Daoy (cell line): Measurements from ENCODE around the gene TMEM238. TPM values are rescaled to one million over a fixed set of nuclear protein-coding genes. Genes with fewer than 3 reads are reported as not detected.
A peak's percentile ranks its signal among the peaks of the same experiment; 100 is the strongest.
"Not testable (repeated sequence)": the region's sequence is repeated elsewhere in the genome, so short reads cannot be mapped to it uniquely, and the experiment has no call there.

ENCODE experiments used
- DNase-seq: peaks from one replicate; pipeline ENCODE4 v3.0.0-alpha.2; 2015; ENCODE audit warnings: low read depth
- total RNA-seq: library from RNA; depleted of rRNA; stranded (reverse); fragments of >200 nt; shearing (Covaris generic); gene quantifications from 2 replicates; pipeline ENCODE4 v1.2.3, GENCODE V29; 2014; rRNA removed

TMEM238 gene
- total RNA-seq, 1 experiment from 2014 or later, result 3.9 TPM

DNA sequence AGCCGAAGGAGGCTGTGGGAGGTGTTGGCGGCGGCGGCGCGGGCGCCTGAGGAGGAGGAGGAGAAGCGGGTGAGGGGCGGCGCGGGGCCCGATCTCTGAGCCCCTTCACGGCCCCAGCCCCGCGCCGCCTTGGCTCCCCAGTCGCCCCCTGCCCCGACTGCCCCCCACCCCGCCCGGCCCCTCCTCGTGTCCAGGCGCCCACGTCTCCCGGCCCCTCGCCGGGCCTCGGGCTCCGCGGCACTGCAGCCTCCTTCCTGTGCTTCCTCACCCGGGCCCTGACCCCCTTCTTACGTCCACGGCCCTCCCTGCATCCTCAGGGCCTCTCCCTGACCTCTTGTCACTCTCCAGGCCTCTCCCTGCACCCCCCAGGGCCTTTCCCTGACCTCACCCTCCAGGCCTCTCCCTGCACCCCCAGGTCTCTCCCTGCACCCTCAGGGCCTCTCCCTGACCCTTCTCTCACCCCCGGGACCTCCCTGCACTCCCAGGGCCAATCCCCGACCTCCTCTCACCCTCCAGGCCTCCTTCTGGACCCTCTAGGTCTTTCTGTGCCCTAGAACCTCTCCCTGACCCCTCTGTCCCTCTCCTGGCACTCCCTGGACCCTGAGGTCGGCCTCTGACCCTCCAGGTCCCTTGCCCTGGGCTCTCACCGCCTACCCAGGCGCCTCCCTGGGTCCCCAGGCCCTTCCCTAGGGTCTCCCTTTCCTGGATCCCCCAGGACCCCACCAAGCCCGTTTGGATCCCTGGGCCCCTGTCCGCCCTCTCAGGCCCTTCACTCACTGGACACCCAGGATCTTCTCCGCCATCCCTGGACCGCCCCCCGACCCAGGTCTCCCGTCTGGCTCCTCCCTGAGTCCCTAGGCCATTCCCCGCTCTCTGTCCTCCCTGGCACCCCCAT lies 44.0 kb downstream of the TMEM238 start:
- DNase-seq, result no peak

DNA sequence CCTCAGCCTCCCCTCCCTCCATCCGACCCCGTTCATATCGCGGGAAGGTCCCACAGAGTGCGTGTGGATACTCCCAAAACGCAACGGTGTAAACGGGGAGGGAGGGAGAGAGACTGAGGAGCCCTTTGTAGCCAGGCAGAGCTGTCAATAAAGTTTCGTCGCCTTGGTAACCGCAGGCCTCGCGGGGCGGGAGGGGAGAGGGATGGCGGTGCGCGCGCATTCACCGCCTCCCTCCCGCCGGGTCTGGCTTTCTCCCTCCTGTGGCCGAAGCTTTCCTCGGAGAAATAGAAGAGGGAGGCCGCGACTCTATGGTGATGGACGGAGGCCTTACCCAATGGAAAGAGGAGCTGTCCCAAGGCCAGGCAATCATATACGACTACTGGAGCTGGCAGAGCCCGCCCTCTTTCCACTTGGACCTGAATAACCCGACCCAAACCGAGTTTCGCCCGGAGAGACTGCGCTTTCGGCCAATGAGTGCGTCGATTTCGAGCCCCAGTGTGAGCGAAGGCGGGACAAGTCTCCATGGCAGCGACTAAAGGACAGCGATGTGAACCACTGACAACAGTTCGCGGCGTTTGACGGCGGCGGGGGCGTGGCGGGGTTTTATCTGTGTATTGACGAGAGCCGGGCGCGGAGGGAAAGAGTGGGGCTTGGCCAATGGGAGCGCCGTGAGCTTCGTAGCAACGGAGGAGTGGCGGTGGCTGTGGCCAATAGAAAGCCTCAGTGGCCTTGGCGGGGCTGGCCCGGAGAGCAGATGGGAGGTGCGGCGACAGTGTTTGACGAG lies 44.8 kb downstream of the TMEM238 start, which contains the start of gene KMT5C:
KMT5C (plus strand) TSS at position 772 of the 784 bp plus-strand sequence. CDS start 2,061 bp downstream, outside the sequence.
- DNase-seq, result peak; percentile 100

- DNase-seq, result peak; percentile 52
Observed at GRCh38 chr19:55336101-55336500, 48.0 kb downstream of the TMEM238 start.

DNA sequence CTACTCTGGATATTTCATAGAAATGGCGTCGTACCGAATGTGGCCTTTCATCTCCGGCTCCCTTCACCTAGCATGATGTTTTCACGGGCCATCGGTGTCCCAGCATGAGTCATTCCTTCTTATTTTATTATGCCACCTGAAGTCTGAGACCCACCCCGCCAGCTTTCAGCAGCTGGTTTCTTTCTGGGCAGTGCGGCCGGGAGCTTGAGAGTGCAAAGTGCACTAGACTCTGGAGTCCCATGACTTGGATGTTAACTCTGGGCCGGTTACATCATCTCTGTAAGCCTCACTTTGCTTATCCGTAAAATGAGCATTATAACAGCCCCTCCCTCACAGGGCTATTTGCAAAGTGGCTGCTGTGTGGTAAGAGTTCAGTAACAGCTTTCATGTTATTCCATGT lies 50.2 kb downstream of the TMEM238 start:
- DNase-seq, result no peak

- not testable (repeated sequence) for DNase-seq
Observed at GRCh38 chr19:55329791-55330190, 54.3 kb downstream of the TMEM238 start.

Other genes starting within 250 kb of the TMEM238 start
- gene TNNT1, start 235.1 kb downstream of the TMEM238 start, total RNA-seq, result 22.5 and 23.9 TPM in 2 replicates
- gene TNNI3, start 226.6 kb downstream of the TMEM238 start, total RNA-seq, result 0.80 TPM in 1 of 2 replicates, not detected in the other
- gene DNAAF3, start 217.7 kb downstream of the TMEM238 start, total RNA-seq, result 3.1 and 7.1 TPM in 2 replicates
- gene SYT5, start 204.0 kb downstream of the TMEM238 start, total RNA-seq, result 0.12 TPM in 1 of 2 replicates, not detected in the other
- gene PTPRH, start 174.8 kb downstream of the TMEM238 start, total RNA-seq, result 4.1 and 8.6 TPM in 2 replicates
- gene TMEM86B, start 155.5 kb downstream of the TMEM238 start, total RNA-seq, result 0.95 and 1.8 TPM in 2 replicates
- gene PPP6R1, start 125.3 kb downstream of the TMEM238 start, total RNA-seq, result 26.5 and 38.0 TPM in 2 replicates
- gene HSPBP1, start 104.2 kb downstream of the TMEM238 start, total RNA-seq, result 104 and 113 TPM in 2 replicates
- gene BRSK1, start 100.3 kb downstream of the TMEM238 start, total RNA-seq, result 6.3 and 9.0 TPM in 2 replicates
- gene TMEM150B, start 59.0 kb downstream of the TMEM238 start, total RNA-seq, result not detected in 2 replicates
- gene KMT5C, start 44.4 kb downstream of the TMEM238 start, total RNA-seq, result 8.5 and 8.9 TPM in 2 replicates
- not detected in 2 replicates for gene COX6B2, start 29.6 kb downstream of the TMEM238 start, total RNA-seq
- gene GARIN5B, start 21.0 kb downstream of the TMEM238 start, total RNA-seq, result not detected in 2 replicates
- gene IL11, start 13.8 kb downstream of the TMEM238 start, total RNA-seq, result 56.5 and 60.4 TPM in 2 replicates
- not detected in 2 replicates for gene TMEM190, start 7.5 kb downstream of the TMEM238 start, total RNA-seq
- 633 and 816 TPM in 2 replicates for gene RPL28, start 1.6 kb upstream of the TMEM238 start, total RNA-seq
- 317 and 338 TPM in 2 replicates for gene UBE2S, start 23.5 kb upstream of the TMEM238 start, total RNA-seq
- gene SHISA7, start 59.0 kb upstream of the TMEM238 start, total RNA-seq, result not detected in 2 replicates
- gene ISOC2, start 77.3 kb upstream of the TMEM238 start, total RNA-seq, result 134 and 140 TPM in 2 replicates
- not detected in 2 replicates for gene C19orf85, start 80.5 kb upstream of the TMEM238 start, total RNA-seq
- 1.7 and 3.4 TPM in 2 replicates for gene ZNF628, start 92.3 kb upstream of the TMEM238 start, total RNA-seq
- gene NAT14, start 100.9 kb upstream of the TMEM238 start, total RNA-seq, result 22.5 and 23.2 TPM in 2 replicates
- gene SSC5D, start 104.1 kb upstream of the TMEM238 start, total RNA-seq, result 1.4 and 2.2 TPM in 2 replicates
- not detected in 2 replicates for gene SBK2, start 152.8 kb upstream of the TMEM238 start, total RNA-seq
- gene SBK3, start 161.3 kb upstream of the TMEM238 start, total RNA-seq, result not detected in 2 replicates
- 8.8 and 9.8 TPM in 2 replicates for gene ZNF579, start 196.6 kb upstream of the TMEM238 start, total RNA-seq
- 2.2 and 4.1 TPM in 2 replicates for gene FIZ1, start 215.2 kb upstream of the TMEM238 start, total RNA-seq
- 6.1 and 8.7 TPM in 2 replicates for gene ZNF524, start 216.0 kb upstream of the TMEM238 start, total RNA-seq
- 0.15 and 0.80 TPM in 2 replicates for gene ZNF865, start 221.4 kb upstream of the TMEM238 start, total RNA-seq
- gene ZNF784, start 240.3 kb upstream of the TMEM238 start, total RNA-seq, result 5.8 and 6.1 TPM in 2 replicates